Osteoblast (primary cell): Measurements from ENCODE around the gene TDRD10. TPM values are rescaled to one million over a fixed set of nuclear protein-coding genes. Genes with fewer than 3 reads are reported as not detected.

Experiments used
- DNase-seq: peaks from one replicate; pipeline ENCODE4 v3.0.0; 2011; ENCODE audit warnings: low spot score, mixed read lengths; ENCODE audit not compliant: insufficient read length; ENCODE audit errors: missing footprints
- H2AFZ ChIP-seq: 2 replicates; pipeline ENCODE4 v1.6.0; 2011; ENCODE audit warnings: mild to moderate bottlenecking, low read length
- H3K27ac ChIP-seq: 2 replicates; pipeline ENCODE4 v1.5.1; 2011; ENCODE audit warnings: mild to moderate bottlenecking, low read depth, low read length, moderate library complexity
- H3K27me3 ChIP-seq: 2 replicates; pipeline ENCODE4 v1.6.0; 2012; ENCODE audit warnings: mild to moderate bottlenecking, control low read depth, inconsistent platforms, low read length, moderate library complexity; ENCODE audit not compliant: insufficient read depth
- H3K36me3 ChIP-seq: 2 replicates; pipeline ENCODE4 v1.5.1; 2011; ENCODE audit warnings: mild to moderate bottlenecking, low read length, control low read depth, moderate library complexity; ENCODE audit not compliant: insufficient read depth
- H3K4me1 ChIP-seq: 2 replicates; pipeline ENCODE4 v1.5.1; 2011; ENCODE audit warnings: mild to moderate bottlenecking, low read length, control low read depth, moderate library complexity; ENCODE audit not compliant: insufficient read depth
- H3K4me2 ChIP-seq: 2 replicates; pipeline ENCODE4 v1.6.0; 2011; ENCODE audit warnings: mild to moderate bottlenecking, low read length; ENCODE audit not compliant: insufficient read depth
- H3K4me3 ChIP-seq: fragments of 200-600 bp; sonication (generic); 3 replicates; pipeline ENCODE4 v1.5.1; 2012; ENCODE audit warnings: mild to moderate bottlenecking, low read length, inconsistent platforms; ENCODE audit not compliant: insufficient read depth
- H3K79me2 ChIP-seq: 2 replicates; pipeline ENCODE4 v1.6.0; 2012; ENCODE audit warnings: mild to moderate bottlenecking, low read length, control low read depth, inconsistent platforms; ENCODE audit not compliant: insufficient read depth
- H3K9me3 ChIP-seq: 2 replicates; pipeline ENCODE4 v1.5.1; 2011; ENCODE audit warnings: low read depth, low read length, control low read depth
- H4K20me1 ChIP-seq: 2 replicates; pipeline ENCODE4 v1.6.0; 2012; ENCODE audit warnings: mild to moderate bottlenecking, low read length, control low read depth; ENCODE audit not compliant: insufficient read depth
- CTCF ChIP-seq: IDR thresholded peaks from 2 replicates; pipeline ENCODE4 v1.5.1; 2011; ENCODE audit warnings: mild to moderate bottlenecking, low read depth, low read length, moderate library complexity; ENCODE audit errors: extremely low read depth
- total RNA-seq: library from RNA; depleted of rRNA; stranded (reverse); fragments of >200 nt; gene quantifications from 2 replicates; pipeline ENCODE4 v1.2.3, GENCODE V29; 2012

The TDRD10 gene
- total RNA-seq, 1 donor: not detected

- H3K9me3 ChIP-seq: no peaks in the 10 kb centered on the region
- no peak overlapping the region for H3K4me2 ChIP-seq
- H3K79me2 ChIP-seq: peaks cover 38% of the 10 kb centered on the region
- H3K4me3 ChIP-seq: no peak overlapping the region
- H2AFZ ChIP-seq: no peak overlapping the region
- H3K27me3 ChIP-seq: no peaks in the 10 kb centered on the region
- no peak for DNase-seq
- peaks cover 80% of the 10 kb centered on the region for H3K36me3 ChIP-seq
- peaks cover 45% of the 10 kb centered on the region for H4K20me1 ChIP-seq
- TF ChIP-seq CTCF: no peak
- H3K4me1 ChIP-seq: peaks cover 18% of the 10 kb centered on the region
- H3K27ac ChIP-seq: no peak overlapping the region
Measured at GRCh38 chr1:154594811-154595210, 92.8 kb downstream of the TDRD10 start.

GRCh38 chr1:154595621-154596020, 93.6 kb downstream of the TDRD10 start:
- TF ChIP-seq CTCF: no peak
- Histone ChIP-seq H2AFZ (no peak overlapping the region), H4K20me1 (peaks cover 43% of the 10 kb centered on the region), H3K4me1 (peaks cover 22% of the 10 kb centered on the region), H3K79me2 (peaks cover 43% of the 10 kb centered on the region), H3K4me3 (no peak overlapping the region), H3K27ac (no peak overlapping the region), H3K9me3 (no peaks in the 10 kb centered on the region), H3K36me3 (peaks cover 73% of the 10 kb centered on the region), H3K4me2 (no peak overlapping the region), H3K27me3 (no peaks in the 10 kb centered on the region)
- DNase-seq: no peak

Other genes starting within 250 kb of the TDRD10 start
- gene HAX1, start 229.6 kb upstream of the TDRD10 start, total RNA-seq: 149 and 152 TPM in 2 replicates
- not detected in 2 replicates for gene AQP10, start 181.1 kb upstream of the TDRD10 start, total RNA-seq
- gene ATP8B2, start 176.7 kb upstream of the TDRD10 start, total RNA-seq: 146 and 162 TPM in 2 replicates
- gene IL6R, start 96.9 kb upstream of the TDRD10 start, total RNA-seq: 5.3 and 8.0 TPM in 2 replicates
- gene SHE, start 193 bp downstream of the TDRD10 start, total RNA-seq: not detected in 2 replicates
- 27.9 and 28.6 TPM in 2 replicates for gene UBE2Q1, start 56.4 kb downstream of the TDRD10 start, total RNA-seq
- gene CHRNB2, start 65.6 kb downstream of the TDRD10 start, total RNA-seq: under 0.01 TPM in 1 of 2 replicates, not detected in the other
- 103 and 118 TPM in 2 replicates for gene ADAR, start 106.0 kb downstream of the TDRD10 start, total RNA-seq